GM18520 (cell line): Measurements from ENCODE around the gene ZMAT5.

ENCODE experiments used
- ATAC-seq: cut with Tn5 transposase; IDR thresholded peaks from one replicate; pipeline ENCODE4 v1.9.1; 2021; ENCODE audit not compliant: unreplicated experiment

The ZMAT5 gene

GRCh38 chr22:29787371-29787980 is 20.7 kb upstream of the ZMAT5 start:
- no peak for ATAC-seq

- ATAC-seq: no peak
These were observed 19.2 kb upstream of the ZMAT5 start for GRCh38 chr22:29786031-29786430.

- no peak for ATAC-seq
These were observed 17.9 kb upstream of the ZMAT5 start for GRCh38 chr22:29784451-29785361.

DNA sequence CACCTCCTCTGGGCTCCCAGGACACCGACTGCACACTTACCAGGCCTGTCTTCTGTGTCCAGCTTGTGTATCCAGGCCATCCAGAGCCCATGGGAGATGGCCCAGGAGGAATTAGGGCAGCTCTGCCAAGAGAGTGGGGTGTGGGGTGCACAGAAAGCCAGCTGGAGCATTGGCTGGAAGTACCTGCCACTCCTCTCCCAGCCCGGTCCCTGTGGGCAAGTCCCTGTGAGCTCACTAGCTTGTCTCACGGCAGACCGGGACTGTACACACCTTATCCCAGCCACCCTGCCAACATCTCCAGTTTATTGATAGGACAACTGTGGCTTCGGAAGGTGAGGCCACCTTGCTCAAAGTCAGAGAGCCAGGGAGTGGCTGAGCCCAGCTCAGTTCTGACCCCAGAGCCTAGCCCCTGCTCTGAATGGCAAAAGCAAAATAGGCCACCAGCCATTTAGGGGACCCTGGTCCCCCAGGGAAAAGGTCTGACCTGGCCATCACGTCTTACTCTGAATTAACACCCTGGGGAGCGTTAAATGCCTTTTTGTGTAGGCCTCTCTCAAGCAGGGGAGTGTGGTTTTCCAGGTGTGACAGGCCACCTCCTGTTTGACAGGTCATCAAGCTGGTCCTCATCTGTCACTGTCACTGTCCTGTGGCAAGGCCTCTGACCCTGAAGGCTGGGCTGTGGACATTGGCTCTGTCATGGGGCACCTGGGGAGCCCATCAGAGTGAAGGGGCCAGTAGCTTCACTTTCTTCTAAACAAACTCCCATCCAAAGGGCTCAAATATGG is 15.4 kb upstream of the ZMAT5 start:
- no peak for ATAC-seq

GRCh38 chr22:29780748-29781676 is 14.2 kb upstream of the ZMAT5 start:
- no peak for ATAC-seq

GRCh38 chr22:29780220-29780619 is 13.4 kb upstream of the ZMAT5 start:
- ATAC-seq: no peak

DNA sequence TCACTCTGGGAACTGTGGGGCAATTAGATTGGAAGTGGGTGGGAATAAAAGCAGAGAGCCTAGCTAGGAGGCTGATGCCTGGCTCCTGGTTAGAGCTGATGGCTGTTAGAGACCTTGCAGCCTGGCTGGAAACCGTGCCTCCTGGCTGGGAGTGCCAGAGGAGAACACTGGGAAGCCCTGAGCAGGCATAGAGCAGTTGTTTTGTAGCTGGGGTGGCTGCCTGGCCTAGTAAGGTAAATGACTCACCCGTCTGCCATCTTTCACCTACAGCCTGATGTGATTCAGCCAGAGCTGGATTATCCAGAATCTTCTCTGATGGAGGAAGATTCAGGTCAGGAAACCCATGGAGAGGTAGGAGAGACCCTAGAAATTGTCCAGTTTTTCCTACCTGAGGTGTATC is 6.4 kb upstream of the ZMAT5 start:
- ATAC-seq: no peak

DNA sequence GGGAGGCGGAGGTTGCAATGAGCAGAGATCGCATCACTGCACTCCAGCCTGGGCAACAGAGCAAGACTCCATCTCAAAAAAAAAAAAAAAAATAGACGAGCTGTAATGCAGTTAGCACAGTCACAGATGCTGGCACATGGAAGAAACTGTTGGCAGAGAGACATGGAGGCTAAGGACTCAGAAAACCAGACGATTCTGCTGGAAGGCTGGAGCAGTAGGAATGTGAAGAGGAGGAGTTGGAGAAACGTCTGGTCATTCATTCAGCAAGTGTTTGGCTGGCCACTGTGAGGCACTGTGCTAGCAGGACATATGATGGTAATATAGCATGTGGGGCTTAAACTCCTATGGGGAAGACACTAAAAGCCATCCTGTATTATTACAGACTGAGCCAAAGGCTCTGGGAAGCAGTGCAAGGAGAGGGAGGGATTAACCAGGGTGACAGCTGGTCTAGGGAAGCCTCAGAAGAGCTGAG is 5.4 kb upstream of the ZMAT5 start:
- no peak for ATAC-seq

DNA sequence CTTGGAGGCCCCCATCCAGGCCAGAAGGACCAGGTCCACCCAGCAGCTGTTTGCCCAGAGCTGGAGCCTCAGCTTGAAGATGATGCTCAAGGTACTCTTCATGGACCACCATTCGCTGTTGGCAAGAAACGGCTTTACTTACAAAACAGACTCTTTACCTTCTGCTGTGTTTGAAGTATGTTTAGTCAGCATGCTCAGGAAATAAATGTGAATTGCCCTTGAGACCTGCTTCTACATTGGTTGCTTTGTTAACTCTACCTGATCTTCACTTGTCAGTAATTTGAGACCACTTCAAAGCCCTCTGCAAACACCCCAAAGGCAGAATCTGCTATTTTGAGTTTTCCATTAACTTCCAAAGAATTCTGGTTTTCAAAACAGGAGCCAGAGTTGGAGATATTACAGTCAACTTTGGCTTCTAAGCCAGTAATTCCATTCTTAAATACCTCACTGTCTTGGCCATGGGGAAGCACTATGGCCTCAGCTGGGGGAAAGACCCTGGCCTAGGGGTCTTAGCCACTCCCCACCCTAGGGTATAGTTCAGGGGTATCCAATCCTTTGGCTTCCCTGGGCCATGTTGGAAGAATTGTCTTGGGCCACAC is 3.0 kb upstream of the ZMAT5 start:
- no peak for ATAC-seq

- no peak for ATAC-seq
These were observed 1.4 kb upstream of the ZMAT5 start for GRCh38 chr22:29768052-29768693.

- peak; percentile 41 for ATAC-seq
These were observed 604 bp upstream of the ZMAT5 start, which contains the start of gene UQCR10 for GRCh38 chr22:29767171-29768051. Gene UQCR10, plus strand, starts transcription at chr22:29767369. Its CDS starts 30 bp downstream, at chr22:29767399.

DNA sequence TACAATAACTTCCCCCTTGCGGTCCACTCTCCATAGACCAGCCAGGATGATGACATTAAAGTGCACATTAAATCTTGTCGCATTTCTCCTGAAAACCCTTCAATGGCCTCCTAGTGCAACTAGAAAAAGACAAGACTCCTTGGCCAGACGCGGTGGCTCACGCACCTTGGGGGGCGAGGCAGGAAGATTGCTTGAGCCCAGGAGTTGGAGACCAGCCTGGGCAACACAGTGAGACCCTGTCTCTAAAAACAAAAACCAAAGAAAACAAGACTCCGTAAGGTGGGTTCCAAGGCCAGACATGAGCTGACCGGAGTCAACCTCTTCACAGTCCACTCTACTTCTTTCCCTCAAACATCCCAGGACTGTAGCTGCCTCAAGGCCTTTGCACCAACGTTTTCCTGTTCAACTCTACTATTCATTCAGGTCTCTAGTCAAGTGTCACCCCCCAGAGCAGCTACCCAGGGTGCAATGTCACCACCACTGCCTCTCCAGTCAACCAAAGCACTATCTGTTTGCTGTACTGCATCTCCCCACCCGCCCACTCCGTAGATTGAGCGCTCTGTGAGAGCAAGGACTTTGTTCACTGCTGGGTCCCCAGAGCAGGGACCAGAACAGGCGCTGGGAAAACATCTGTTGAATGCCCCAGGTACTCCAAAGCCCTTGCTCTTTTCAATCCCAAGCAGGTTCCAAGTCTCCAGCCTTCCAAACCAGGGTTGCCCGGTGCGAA is 739 bp downstream of the ZMAT5 start:
- peak; percentile 3 for ATAC-seq

GRCh38 chr22:29762263-29762662 is 4.5 kb downstream of the ZMAT5 start:
- ATAC-seq: no peak

GRCh38 chr22:29758959-29759358 is 7.8 kb downstream of the ZMAT5 start:
- no peak for ATAC-seq

- ATAC-seq: no peak
These were observed 8.7 kb downstream of the ZMAT5 start for GRCh38 chr22:29758068-29758622.

- ATAC-seq: no peak
These were observed 9.7 kb downstream of the ZMAT5 start for GRCh38 chr22:29757096-29757495.

DNA sequence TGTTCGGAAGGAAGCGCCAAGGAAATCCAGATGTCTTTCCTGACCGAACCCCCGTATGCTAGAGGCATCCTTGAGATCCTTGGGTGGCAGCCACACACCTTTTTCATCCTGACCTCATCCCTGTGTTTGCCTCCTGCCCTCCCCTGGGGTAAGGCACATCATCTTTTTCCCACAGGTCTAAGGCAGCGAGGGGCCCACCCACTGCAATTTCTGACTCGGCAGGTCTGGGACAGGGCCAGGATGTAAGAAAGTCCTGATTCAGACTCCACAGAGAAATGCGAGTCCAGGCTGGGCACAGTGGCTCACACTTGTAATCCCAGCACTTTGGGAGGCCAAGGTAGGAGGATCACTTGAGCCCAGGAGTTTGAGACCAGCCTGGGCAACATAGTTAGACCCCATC is 10.5 kb downstream of the ZMAT5 start:
- no peak for ATAC-seq

DNA sequence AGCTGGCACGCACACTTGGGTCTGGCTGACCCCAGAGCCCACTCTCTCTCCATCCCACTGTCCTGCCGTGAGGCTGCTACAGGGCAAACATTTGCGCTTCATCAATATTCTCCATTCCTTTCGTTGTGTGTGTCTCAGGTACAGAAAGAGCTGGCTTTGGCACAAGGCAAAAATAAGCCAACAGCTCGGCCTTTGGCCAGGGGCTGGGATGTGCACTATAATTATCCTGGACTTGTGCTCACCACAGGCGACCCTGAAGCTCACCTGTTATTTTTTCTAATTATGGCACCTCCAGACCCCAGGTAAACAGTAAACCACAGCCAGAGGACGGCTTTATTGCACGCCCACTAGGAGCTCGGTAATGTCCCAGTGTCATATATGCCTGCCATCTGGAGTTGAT is 10.9 kb downstream of the ZMAT5 start:
- no peak for ATAC-seq
